Central memory CD4-positive, alpha-beta T cell (primary cell): ENCODE results near the gene DENND6B.

Experiments
- DNase-seq: peaks from one replicate; pipeline ENCODE4 v3.0.0; 2022

Gene DENND6B

GRCh38 chr22:50314455-50315288 is 12.1 kb downstream of the DENND6B start:
- peak; percentile 52 for DNase-seq

- no peak for DNase-seq
Observed at GRCh38 chr22:50314081-50314454, 12.7 kb downstream of the DENND6B start.

- no peak for DNase-seq
Observed at GRCh38 chr22:50313600-50313999, 13.2 kb downstream of the DENND6B start.

- DNase-seq, result no peak
Observed at GRCh38 chr22:50313021-50313420, 13.8 kb downstream of the DENND6B start.

GRCh38 chr22:50312371-50312770 is 14.4 kb downstream of the DENND6B start:
- no peak for DNase-seq

- no peak for DNase-seq
Observed at GRCh38 chr22:50311606-50312351, 15.0 kb downstream of the DENND6B start.

- no peak for DNase-seq
Observed at GRCh38 chr22:50310949-50311444, 15.8 kb downstream of the DENND6B start.

GRCh38 chr22:50310031-50310722 is 16.6 kb downstream of the DENND6B start:
- no peak for DNase-seq

- DNase-seq, result no peak
Observed at GRCh38 chr22:50309601-50309991, 17.2 kb downstream of the DENND6B start.

- DNase-seq, result no peak
Observed at GRCh38 chr22:50308986-50309600, 17.7 kb downstream of the DENND6B start.

GRCh38 chr22:50308597-50308935 is 18.2 kb downstream of the DENND6B start:
- no peak for DNase-seq

- no peak for DNase-seq
Observed at GRCh38 chr22:50307890-50308596, 18.8 kb downstream of the DENND6B start.

GRCh38 chr22:50306753-50307749 is 19.8 kb downstream of the DENND6B start, which contains the start of gene PLXNB2:
Gene PLXNB2 (minus strand): TSS chr22:50307646. CDS start chr22:50290584, 17,062 bp downstream.
- no peak for DNase-seq

- DNase-seq, result no peak
Observed at GRCh38 chr22:50305923-50306566, 20.8 kb downstream of the DENND6B start.

GRCh38 chr22:50305393-50305922 is 21.4 kb downstream of the DENND6B start:
- no peak for DNase-seq

GRCh38 chr22:50304528-50305392 is 22.1 kb downstream of the DENND6B start:
- no peak for DNase-seq

- no peak for DNase-seq
Observed at GRCh38 chr22:50303848-50304527, 22.8 kb downstream of the DENND6B start.

- DNase-seq, result no peak
Observed at GRCh38 chr22:50303515-50303847, 23.3 kb downstream of the DENND6B start.

- DNase-seq, result no peak
Observed at GRCh38 chr22:50302564-50302963, 24.2 kb downstream of the DENND6B start.
